Ishikawa (cell line): ENCODE results near the gene SSC4D.

ENCODE experiments used
- CEBPB ChIP-seq: IDR thresholded peaks from 2 replicates; pipeline ENCODE4 v1.6.1; 2012
- EP300 ChIP-seq: IDR thresholded peaks from 2 replicates; pipeline ENCODE4 v1.6.1; 2012; ENCODE audit warnings: borderline replicate concordance
- FOXM1 ChIP-seq: IDR thresholded peaks from 2 replicates; pipeline ENCODE4 v1.6.1; 2012; ENCODE audit warnings: low read depth, borderline replicate concordance
- RAD21 ChIP-seq: IDR thresholded peaks from 2 replicates; pipeline ENCODE4 v1.6.1; 2012; ENCODE audit warnings: low read depth
- REST ChIP-seq: IDR thresholded peaks from 2 replicates; pipeline ENCODE4 v1.6.1; 2012; ENCODE audit warnings: low read depth, mild to moderate bottlenecking
- TAF1 ChIP-seq: IDR thresholded peaks from 2 replicates; pipeline ENCODE4 v1.6.1; 2012; ENCODE audit warnings: low read depth, mild to moderate bottlenecking
- TCF12 ChIP-seq: IDR thresholded peaks from 2 replicates; pipeline ENCODE4 v1.6.1; 2012; ENCODE audit warnings: low read depth
- TF ChIP-seq, protein P1 (sequence below): IDR thresholded peaks from 2 replicates; pipeline ENCODE4 v1.6.1; 2012
- TF ChIP-seq, protein P2 (sequence below): IDR thresholded peaks from 2 replicates; pipeline ENCODE4 v1.6.1; 2012

GRCh38 chr7:76342222-76342621 lies 67.3 kb downstream of the SSC4D start:
- TF ChIP-seq, protein P1, sequence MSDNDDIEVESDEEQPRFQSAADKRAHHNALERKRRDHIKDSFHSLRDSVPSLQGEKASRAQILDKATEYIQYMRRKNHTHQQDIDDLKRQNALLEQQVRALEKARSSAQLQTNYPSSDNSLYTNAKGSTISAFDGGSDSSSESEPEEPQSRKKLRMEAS, result no peak
- TF ChIP-seq RAD21 (no peak), REST (no peak), FOXM1 (no peak), TCF12 (no peak), EP300 (no peak), TAF1 (no peak), CEBPB (no peak)
- TF ChIP-seq, protein P2, sequence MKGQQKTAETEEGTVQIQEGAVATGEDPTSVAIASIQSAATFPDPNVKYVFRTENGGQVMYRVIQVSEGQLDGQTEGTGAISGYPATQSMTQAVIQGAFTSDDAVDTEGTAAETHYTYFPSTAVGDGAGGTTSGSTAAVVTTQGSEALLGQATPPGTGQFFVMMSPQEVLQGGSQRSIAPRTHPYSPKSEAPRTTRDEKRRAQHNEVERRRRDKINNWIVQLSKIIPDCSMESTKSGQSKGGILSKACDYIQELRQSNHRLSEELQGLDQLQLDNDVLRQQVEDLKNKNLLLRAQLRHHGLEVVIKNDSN, result no peak
